ENCODE measurements around the gene MTHFD1. TPM values are rescaled to one million over a fixed set of nuclear protein-coding genes. Genes with fewer than 3 reads are reported as not detected.
A peak's percentile ranks its signal among the peaks of the same experiment; 100 is the strongest.

MTHFD1 gene
- total and polyA plus RNA-seq, 7 donors, result 12.0 to 45.6 (median 22.5) TPM

DNA sequence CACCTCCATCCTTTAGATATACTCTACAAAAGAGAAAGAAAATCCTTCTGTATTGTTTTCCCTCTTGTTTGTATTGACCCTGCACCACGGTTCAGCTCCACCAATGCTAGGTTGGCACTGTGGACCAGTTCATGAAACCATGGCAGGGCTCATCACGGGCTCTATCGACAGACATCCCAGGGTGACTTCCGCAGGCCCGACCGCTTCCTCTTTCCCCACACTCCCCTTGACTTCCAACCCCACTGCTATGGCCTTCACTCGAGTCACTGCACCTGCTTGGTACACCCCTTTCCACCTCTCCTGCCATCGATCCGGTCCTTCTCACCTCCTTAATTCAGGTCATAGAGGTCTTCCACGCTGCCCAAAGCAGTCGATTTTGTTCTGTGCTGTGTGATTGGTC, 56.0 kb downstream of the MTHFD1 start:
- TF ChIP-seq POLR2A (IDR thresholded peaks at IDR 0.05) (no peak), POLR2AphosphoS5 (IDR thresholded peaks at IDR 0.05) (no peak), EP300 (IDR thresholded peaks at IDR 0.05) (no peak)
- TF ChIP-seq, protein P1, sequence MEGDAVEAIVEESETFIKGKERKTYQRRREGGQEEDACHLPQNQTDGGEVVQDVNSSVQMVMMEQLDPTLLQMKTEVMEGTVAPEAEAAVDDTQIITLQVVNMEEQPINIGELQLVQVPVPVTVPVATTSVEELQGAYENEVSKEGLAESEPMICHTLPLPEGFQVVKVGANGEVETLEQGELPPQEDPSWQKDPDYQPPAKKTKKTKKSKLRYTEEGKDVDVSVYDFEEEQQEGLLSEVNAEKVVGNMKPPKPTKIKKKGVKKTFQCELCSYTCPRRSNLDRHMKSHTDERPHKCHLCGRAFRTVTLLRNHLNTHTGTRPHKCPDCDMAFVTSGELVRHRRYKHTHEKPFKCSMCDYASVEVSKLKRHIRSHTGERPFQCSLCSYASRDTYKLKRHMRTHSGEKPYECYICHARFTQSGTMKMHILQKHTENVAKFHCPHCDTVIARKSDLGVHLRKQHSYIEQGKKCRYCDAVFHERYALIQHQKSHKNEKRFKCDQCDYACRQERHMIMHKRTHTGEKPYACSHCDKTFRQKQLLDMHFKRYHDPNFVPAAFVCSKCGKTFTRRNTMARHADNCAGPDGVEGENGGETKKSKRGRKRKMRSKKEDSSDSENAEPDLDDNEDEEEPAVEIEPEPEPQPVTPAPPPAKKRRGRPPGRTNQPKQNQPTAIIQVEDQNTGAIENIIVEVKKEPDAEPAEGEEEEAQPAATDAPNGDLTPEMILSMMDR (IDR thresholded peaks at IDR 0.05), result no peak
- no peak for DNase-seq
- WGBS, 2 donors, result 87 to 94% methylated on average over 11 of the region's 11 CpGs
- Histone ChIP-seq H3K9me3 (no peaks in the 10 kb centered on the region), H3K27me3 (no peaks in the 10 kb centered on the region), H3K4me1 (peaks cover 0 to 14% (median 4%) of the 10 kb centered on the region in 4 donors), H3K4me3 (no peak overlapping the region), H3K36me3 (peaks cover 0 to 55% (median 6%) of the 10 kb centered on the region in 4 donors), H3K27ac (no peak overlapping the region)
- intact Hi-C loops (cut with DNase I), result no loop called here

DNA sequence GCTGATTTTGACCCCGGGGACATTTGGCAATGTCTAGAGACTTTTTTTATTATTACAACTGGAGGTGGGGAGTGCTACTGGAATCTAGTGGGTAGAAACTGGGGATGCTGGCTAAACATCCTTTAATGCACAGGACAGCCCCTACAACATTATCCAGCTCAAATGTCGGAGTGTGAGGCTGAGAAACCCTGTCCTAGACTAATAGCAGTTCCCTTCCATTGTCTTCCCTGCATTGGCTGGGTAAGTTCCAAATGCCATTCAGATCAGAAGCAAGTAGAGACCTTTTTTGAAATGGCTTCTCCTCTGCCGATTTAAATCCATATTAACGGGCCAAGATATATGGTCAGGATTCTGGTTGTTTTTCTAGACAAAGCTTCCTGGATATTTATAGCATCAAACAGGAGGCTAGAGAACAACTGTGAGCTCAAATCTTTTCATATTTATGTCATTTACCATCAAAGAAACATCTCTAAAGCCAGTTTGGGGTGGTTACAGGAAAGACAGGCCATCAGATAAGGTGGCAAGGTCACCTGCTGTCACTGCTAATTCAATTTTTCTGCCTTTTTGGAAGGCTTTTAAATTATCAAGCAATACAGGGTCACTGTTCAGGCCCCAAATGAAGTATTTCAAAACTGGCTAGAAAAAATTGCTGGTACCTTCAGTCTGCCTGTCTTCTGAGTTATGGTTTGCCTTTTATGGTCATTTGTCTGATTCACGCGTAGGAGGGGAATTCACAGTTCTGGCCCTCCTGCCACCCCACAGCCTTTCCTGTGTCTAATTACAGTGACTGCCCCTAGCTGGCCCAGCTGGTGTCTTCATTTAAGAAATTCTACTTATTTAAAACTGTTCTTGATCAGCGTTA, 57.1 kb downstream of the MTHFD1 start:
- 67 to 84% methylated on average over 7 of the region's 7 CpGs for WGBS, 2 donors
- Histone ChIP-seq H3K27me3 (no peaks in the 10 kb centered on the region), H3K9me3 (no peaks in the 10 kb centered on the region), H3K36me3 (peaks cover 0 to 58% (median 9%) of the 10 kb centered on the region in 4 donors), H3K27ac (peak overlapping the region; percentile 6 to 63 (median 56)), H3K4me3 (no peak overlapping the region), H3K4me1 (peaks cover 0 to 14% (median 4%) of the 10 kb centered on the region in 4 donors)
- TF ChIP-seq POLR2A (IDR thresholded peaks at IDR 0.05) (no peak), EP300 (IDR thresholded peaks at IDR 0.05) (no peak), POLR2AphosphoS5 (IDR thresholded peaks at IDR 0.05) (no peak)
- TF ChIP-seq, protein P1 (IDR thresholded peaks at IDR 0.05), result no peak
- intact Hi-C loops (cut with DNase I), result no loop called here
- no peak for DNase-seq

DNA sequence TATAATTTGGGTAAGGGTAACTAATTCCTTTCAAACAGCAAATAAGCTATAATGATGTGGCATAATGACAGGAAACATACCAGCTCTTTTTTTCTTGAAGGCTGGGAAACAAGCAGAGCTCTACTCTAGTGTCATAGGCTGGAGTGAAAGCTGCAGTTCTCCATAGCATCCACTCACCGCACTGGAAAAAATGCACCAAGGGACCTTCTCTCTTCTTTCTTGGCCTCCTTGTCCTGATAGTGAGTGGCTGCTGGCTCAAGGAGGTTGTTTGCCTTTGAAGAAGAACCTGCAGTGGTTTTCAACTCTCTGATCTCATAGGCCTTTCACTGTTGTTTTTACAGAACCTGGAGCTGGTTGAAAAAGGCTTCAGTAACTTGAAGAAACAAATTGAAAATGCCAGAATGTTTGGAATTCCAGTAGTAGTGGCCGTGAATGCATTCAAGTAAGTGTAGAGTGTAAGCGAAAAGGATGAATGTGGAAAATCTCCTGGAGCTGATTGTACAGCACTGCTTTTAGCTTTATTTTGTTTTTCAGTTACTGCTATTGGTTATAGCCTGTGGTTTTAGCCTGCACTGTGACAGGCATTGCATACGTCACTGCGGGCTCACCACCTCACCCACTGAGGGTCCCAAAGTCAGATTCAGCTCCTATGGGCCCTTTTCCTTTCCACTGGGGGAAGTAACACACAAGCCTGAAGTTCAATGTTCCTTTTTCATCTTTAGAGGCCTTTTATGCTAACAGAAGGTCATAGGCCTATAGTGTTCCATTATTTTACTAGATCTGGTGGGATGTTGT, 59.9 kb downstream of the MTHFD1 start:
- intact Hi-C loops (cut with DNase I), result no loop called here
- H3K36me3 ChIP-seq, result peaks cover 0 to 57% (median 11%) of the 10 kb centered on the region in 4 donors
- no peak for DNase-seq
- peaks cover 0 to 14% (median 4%) of the 10 kb centered on the region in 4 donors for H3K4me1 ChIP-seq
- 82 to 96% methylated on average over 5 of the region's 5 CpGs for WGBS, 2 donors
- TF ChIP-seq, protein P1 (IDR thresholded peaks at IDR 0.05), result no peak
- TF ChIP-seq EP300 (IDR thresholded peaks at IDR 0.05), result no peak
- TF ChIP-seq POLR2AphosphoS5 (IDR thresholded peaks at IDR 0.05), result no peak
- H3K9me3 ChIP-seq, result no peaks in the 10 kb centered on the region
- H3K4me3 ChIP-seq, result no peak overlapping the region
- peak overlapping the region in 1 of 4 donors; percentile 50 for H3K27ac ChIP-seq
- H3K27me3 ChIP-seq, result no peaks in the 10 kb centered on the region

DNA sequence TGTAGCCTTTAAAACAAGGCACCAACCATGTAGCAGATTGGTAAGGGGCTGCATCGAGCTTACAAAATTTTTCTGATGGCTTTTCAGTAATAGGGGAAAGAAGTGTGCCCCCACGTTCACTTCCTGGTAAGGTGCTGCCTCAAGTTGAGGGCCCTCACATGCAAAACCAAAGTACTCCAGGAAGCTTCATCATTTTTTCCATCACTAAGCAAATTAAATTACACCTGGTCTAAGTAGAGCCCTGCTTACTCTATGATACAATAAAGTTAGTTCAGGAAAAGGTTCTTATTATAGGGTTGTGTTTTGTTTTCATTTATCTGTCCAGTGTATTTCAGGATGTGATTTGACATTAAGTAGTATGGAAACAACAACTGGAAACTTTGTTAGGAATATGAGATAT, 62.1 kb downstream of the MTHFD1 start:
- H3K9me3 ChIP-seq, result no peaks in the 10 kb centered on the region
- no peaks in the 10 kb centered on the region for H3K27me3 ChIP-seq
- WGBS, 2 donors, result 54 to 85% methylated on average over 2 of the region's 2 CpGs
- DNase-seq, result no peak
- no peak overlapping the region for H3K4me3 ChIP-seq
- H3K36me3 ChIP-seq, result peaks cover 0 to 72% (median 9%) of the 10 kb centered on the region in 4 donors
- intact Hi-C loops (cut with DNase I), result no loop called here
- no peak overlapping the region for H3K27ac ChIP-seq
- peaks cover 0 to 10% (median 3%) of the 10 kb centered on the region in 4 donors for H3K4me1 ChIP-seq
- TF ChIP-seq EP300 (IDR thresholded peaks at IDR 0.05), result no peak
- TF ChIP-seq POLR2AphosphoS5 (IDR thresholded peaks at IDR 0.05), result no peak
- TF ChIP-seq POLR2A (IDR thresholded peaks at IDR 0.05), result no peak
- TF ChIP-seq, protein P1 (IDR thresholded peaks at IDR 0.05), result no peak

Data from sigmoid colon (tissue), 7 donors.